ENCODE results near the gene DDX41. TPM values are rescaled to one million over a fixed set of nuclear protein-coding genes. Genes with fewer than 3 reads are reported as not detected.

DDX41 gene
- total and polyA plus RNA-seq, 2 donors (not counting 3 experiments of a cell fraction or from before 2014, with no cell fraction given), result 103 to 118 TPM

DNA sequence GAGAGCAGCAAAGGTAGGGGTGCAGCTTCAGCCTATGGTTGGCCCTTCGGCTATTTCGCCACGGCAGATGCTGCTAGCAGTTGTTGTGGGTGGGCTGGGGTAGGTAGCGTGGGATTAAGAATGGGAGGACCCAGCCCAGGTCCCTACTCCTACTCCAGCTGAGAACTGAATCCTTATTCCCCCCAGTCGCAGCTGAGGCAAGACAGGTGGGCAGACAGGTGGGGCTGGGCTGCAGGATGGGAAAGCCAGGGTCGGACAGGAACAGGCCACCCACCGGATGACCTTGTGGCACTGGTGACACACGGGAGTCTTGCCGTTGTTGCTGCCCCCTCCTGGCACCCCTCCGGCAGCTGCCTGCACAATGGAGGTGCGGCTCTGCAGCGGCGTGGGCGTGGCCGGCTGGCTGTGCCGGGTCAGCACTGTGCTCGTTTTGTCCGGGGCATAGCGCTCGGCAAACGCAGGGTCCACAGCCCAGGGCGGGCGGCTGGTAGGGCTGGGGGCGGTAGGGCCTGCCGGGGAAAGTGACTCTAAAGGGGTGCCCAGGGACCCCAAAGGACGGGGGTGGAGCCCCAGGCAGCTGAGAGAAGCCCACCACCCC is 27.5 kb downstream of the DDX41 start:
- TF ChIP-seq MYC (IDR thresholded peaks at IDR 0.05; ENCODE audit: low read depth, low read length), result no peak
- TF ChIP-seq CTCF (IDR thresholded peaks at IDR 0.05; ENCODE audit: extremely low read depth in 1 of 2, insufficient read depth in 1 of 2, low read depth in 1 of 2, low read length in 2 of 2), result peak in 1 of 2 donors; percentile 38
- dilution Hi-C loops (cut with MboI; ENCODE audit: extremely low pct_ligation_motif_present, low sequenced_read_pairs), result no loop called here
- BruUV-seq (replicated peaks), result no TSS peak
- ChIA-PET POLR2A (interaction anchor here (1.0 kb wide), 1 partner anchor 8 kb away, joined by 5 read pairs; the partner anchor contains the start of gene PDLIM7), CTCF (interaction anchor here (1.4 to 5.3 kb wide), 3 partner anchors 12 to 98 kb away, joined by 3 to 58 read pairs (median 4); no protein-coding TSS in a partner anchor)
- intact Hi-C loops (cut with micrococcal nuclease), result no loop called here
- no peaks in the 10 kb centered on the region for H4K20me1 ChIP-seq (replicated peaks; ENCODE audit: control insufficient read depth, extremely low read depth, insufficient read depth, low read length)
- DNase-seq (ENCODE audit: low read depth, low spot score) (no peak), FAIRE-seq (no peak)
- H3K27me3 ChIP-seq (ENCODE audit: control insufficient read depth in 2 of 2, insufficient read depth in 2 of 2, low read length in 2 of 2), result no peaks in the 10 kb centered on the region
- no peaks in the 10 kb centered on the region for H3K9me3 ChIP-seq (replicated peaks; ENCODE audit: control insufficient read depth, insufficient read depth, low read length)
- no peak overlapping the region for H3K4me2 ChIP-seq (ENCODE audit: insufficient read depth, low read length)
- no peak overlapping the region for H3K9ac ChIP-seq (replicated peaks; ENCODE audit: extremely low read depth, insufficient read depth, low read length)
- peaks cover 38% of the 10 kb centered on the region for H3K79me2 ChIP-seq (ENCODE audit: control insufficient read depth, insufficient read depth, low read length)
- H3K4me1 ChIP-seq (ENCODE audit: control insufficient read depth, extremely low read depth, insufficient read depth, low read length), result peaks cover 33% of the 10 kb centered on the region
- no peak overlapping the region for H3K4me3 ChIP-seq (replicated peaks in 1 of 3; ENCODE audit: insufficient read depth in 1 of 3, low read depth in 1 of 3, low read length in 3 of 3)
- no peaks in the 10 kb centered on the region for H3K9me1 ChIP-seq (replicated peaks; ENCODE audit: control insufficient read depth, extremely low read depth, insufficient read depth, low read length)
- peaks cover 26 to 55% of the 10 kb centered on the region in 2 experiments for H3K36me3 ChIP-seq (ENCODE audit: control insufficient read depth in 2 of 2, extremely low read depth in 1 of 2, insufficient read depth in 2 of 2, low read length in 2 of 2)
- H3K27ac ChIP-seq (ENCODE audit: insufficient read depth, low read depth, low read length), result no peak overlapping the region
- H2AFZ ChIP-seq (ENCODE audit: low read depth, low read length), result no peak overlapping the region

DNA sequence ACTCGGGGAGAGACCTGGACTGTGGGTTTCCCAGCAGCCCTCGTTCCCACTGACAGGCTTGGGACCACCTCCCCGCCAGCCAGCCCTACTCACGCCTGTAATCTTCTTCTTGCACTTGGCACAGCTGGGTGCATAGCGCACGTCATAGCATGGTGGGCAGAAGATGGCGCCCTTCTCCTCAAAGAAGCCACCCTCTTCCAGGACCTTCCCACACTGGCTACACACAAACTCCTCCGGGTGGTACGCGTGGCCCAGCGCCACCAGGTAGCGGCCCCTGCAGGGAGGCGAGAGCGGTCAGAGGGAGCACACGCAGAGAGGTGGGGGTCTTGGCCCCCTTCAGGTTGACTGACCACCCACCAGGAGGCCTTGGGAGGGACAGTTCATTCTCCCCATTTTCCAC is 28.8 kb downstream of the DDX41 start:
- intact Hi-C loops (cut with micrococcal nuclease), result no loop called here
- no peaks in the 10 kb centered on the region for H3K9me3 ChIP-seq (replicated peaks; ENCODE audit: control insufficient read depth, insufficient read depth, low read length)
- no TSS peak for BruUV-seq (replicated peaks)
- H2AFZ ChIP-seq (ENCODE audit: low read depth, low read length), result no peak overlapping the region
- TF ChIP-seq CTCF (IDR thresholded peaks at IDR 0.05; ENCODE audit: extremely low read depth in 1 of 2, insufficient read depth in 1 of 2, low read depth in 1 of 2, low read length in 2 of 2) (peak in 1 of 2 donors; percentile 6), EZH2 (IDR thresholded peaks at IDR 0.05; ENCODE audit: borderline replicate concordance, low read depth, low read length, severe bottlenecking) (no peak)
- H3K79me2 ChIP-seq (ENCODE audit: control insufficient read depth, insufficient read depth, low read length), result peaks cover 26% of the 10 kb centered on the region
- FAIRE-seq (no peak), DNase-seq (ENCODE audit: low read depth, low spot score) (no peak)
- H4K20me1 ChIP-seq (replicated peaks; ENCODE audit: control insufficient read depth, extremely low read depth, insufficient read depth, low read length), result no peaks in the 10 kb centered on the region
- ChIA-PET POLR2A (interaction anchor here (1.6 kb wide), 1 partner anchor 10 kb away, joined by 5 read pairs; no protein-coding TSS in a partner anchor), CTCF (interaction anchor here (1.4 kb wide), 1 partner anchor 31 kb away, joined by 4 read pairs; no protein-coding TSS in a partner anchor)
- H3K4me1 ChIP-seq (ENCODE audit: control insufficient read depth, extremely low read depth, insufficient read depth, low read length), result peaks cover 21% of the 10 kb centered on the region
- H3K9me1 ChIP-seq (replicated peaks; ENCODE audit: control insufficient read depth, extremely low read depth, insufficient read depth, low read length), result no peaks in the 10 kb centered on the region
- no peak overlapping the region for H3K4me3 ChIP-seq (replicated peaks in 1 of 3; ENCODE audit: insufficient read depth in 1 of 3, low read depth in 1 of 3, low read length in 3 of 3)
- H3K9ac ChIP-seq (replicated peaks; ENCODE audit: extremely low read depth, insufficient read depth, low read length), result no peak overlapping the region
- H3K27me3 ChIP-seq (ENCODE audit: control insufficient read depth in 2 of 2, insufficient read depth in 2 of 2, low read length in 2 of 2), result no peaks in the 10 kb centered on the region
- no peak overlapping the region for H3K4me2 ChIP-seq (ENCODE audit: insufficient read depth, low read length)
- dilution Hi-C loops (cut with MboI; ENCODE audit: extremely low pct_ligation_motif_present, low sequenced_read_pairs), result no loop called here
- peaks cover 21 to 64% of the 10 kb centered on the region in 2 experiments for H3K36me3 ChIP-seq (ENCODE audit: control insufficient read depth in 2 of 2, extremely low read depth in 1 of 2, insufficient read depth in 2 of 2, low read length in 2 of 2)
- H3K27ac ChIP-seq (ENCODE audit: insufficient read depth, low read depth, low read length), result no peak overlapping the region

Measured in endothelial cell of umbilical vein (primary cell).